ENCODE data around the gene PSMD3.

DNA sequence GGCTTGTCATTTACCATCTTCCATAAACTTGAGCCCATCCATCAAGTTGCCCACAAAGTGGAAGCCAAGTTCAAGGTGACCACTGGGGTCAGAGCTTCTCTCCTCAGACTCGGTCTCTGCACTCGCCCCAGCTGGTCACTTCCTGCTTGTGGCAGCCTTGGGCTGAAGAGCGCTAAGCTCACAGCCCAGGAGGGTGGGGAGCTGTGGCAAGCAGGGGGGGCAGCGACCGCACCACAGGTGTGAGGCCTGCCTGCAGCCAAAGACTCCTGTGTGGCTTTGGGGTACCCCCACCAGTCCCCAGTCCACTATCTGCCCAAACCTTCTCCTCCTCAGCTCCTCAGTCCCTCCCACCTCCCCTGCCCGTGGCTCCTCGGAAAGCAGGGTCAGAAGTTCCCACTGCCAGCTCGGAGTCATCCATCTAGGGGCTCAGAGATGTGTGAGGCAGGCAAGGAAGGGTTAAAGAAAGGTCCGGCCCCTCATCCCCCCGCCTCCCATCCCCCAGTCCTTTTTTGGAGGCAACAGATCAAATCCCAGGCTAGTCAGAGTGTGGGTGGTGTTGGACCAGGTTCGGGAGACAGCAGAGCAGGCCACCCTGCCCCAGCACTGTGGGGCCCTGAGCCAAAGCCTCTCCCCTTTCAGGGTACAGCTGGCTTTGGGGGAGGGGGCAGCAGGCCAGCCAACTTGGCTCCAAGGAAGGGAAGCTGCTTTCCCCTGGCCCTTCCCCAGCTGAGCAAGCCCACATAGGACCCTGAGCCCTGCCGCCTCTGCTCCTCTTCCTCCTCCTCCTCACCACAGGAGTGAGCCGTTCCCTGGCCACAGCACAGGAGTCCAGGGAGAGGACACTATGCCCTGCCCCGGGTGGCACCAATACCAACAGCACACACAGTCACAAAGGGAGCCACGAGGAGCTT lies 37.9 kb downstream of the PSMD3 start:
- TF ChIP-seq POLR2A (IDR thresholded peaks at IDR 0.05; ENCODE audit: low read depth) (no peak), POLR2AphosphoS5 (IDR thresholded peaks at IDR 0.05) (no peak)
- TF ChIP-seq, protein P1, sequence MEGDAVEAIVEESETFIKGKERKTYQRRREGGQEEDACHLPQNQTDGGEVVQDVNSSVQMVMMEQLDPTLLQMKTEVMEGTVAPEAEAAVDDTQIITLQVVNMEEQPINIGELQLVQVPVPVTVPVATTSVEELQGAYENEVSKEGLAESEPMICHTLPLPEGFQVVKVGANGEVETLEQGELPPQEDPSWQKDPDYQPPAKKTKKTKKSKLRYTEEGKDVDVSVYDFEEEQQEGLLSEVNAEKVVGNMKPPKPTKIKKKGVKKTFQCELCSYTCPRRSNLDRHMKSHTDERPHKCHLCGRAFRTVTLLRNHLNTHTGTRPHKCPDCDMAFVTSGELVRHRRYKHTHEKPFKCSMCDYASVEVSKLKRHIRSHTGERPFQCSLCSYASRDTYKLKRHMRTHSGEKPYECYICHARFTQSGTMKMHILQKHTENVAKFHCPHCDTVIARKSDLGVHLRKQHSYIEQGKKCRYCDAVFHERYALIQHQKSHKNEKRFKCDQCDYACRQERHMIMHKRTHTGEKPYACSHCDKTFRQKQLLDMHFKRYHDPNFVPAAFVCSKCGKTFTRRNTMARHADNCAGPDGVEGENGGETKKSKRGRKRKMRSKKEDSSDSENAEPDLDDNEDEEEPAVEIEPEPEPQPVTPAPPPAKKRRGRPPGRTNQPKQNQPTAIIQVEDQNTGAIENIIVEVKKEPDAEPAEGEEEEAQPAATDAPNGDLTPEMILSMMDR (IDR thresholded peaks at IDR 0.05) = no peak

Measured in esophagus muscularis mucosa (tissue), 3 donors.